ENCODE measurements around the gene TGIF1.

TGIF1 gene

GRCh38 chr18:3460823-3461398 lies 10.9 kb downstream of the TGIF1 start:
- DNase-seq (ENCODE audit: low spot score): no peak
- no peak for TF ChIP-seq CTCF (IDR thresholded peaks at IDR 0.05; ENCODE audit: extremely low read depth, insufficient read depth, missing control alignments)
- in situ Hi-C loops (cut with MboI; ENCODE audit: low pct_unique_long_range_greater_than_20kb, low sequenced_read_pairs, unreplicated experiment): loop anchor here (25.0 kb wide), 1 partner anchor 126 kb away; no protein-coding TSS in a partner anchor

- TF ChIP-seq CTCF (IDR thresholded peaks at IDR 0.05; ENCODE audit: extremely low read depth, insufficient read depth, missing control alignments): no peak
- in situ Hi-C loops (cut with MboI; ENCODE audit: low pct_unique_long_range_greater_than_20kb, low sequenced_read_pairs, unreplicated experiment): loop anchor here (25.0 kb wide), 1 partner anchor 126 kb away; no protein-coding TSS in a partner anchor
- DNase-seq (ENCODE audit: low spot score): no peak
Measured at GRCh38 chr18:3461704-3462103, 11.7 kb downstream of the TGIF1 start.

- in situ Hi-C loops (cut with MboI; ENCODE audit: low pct_unique_long_range_greater_than_20kb, low sequenced_read_pairs, unreplicated experiment): loop anchor here (25.0 kb wide), 1 partner anchor 124 kb away; no protein-coding TSS in a partner anchor
- TF ChIP-seq CTCF (IDR thresholded peaks at IDR 0.05; ENCODE audit: extremely low read depth, insufficient read depth, missing control alignments): no peak
- no peak for DNase-seq (ENCODE audit: low spot score)
Measured at GRCh38 chr18:3463051-3463450, 13.1 kb downstream of the TGIF1 start.

- in situ Hi-C loops (cut with MboI; ENCODE audit: low pct_unique_long_range_greater_than_20kb, low sequenced_read_pairs, unreplicated experiment): loop anchor here (25.0 kb wide), 1 partner anchor 121 kb away; no protein-coding TSS in a partner anchor
Measured at GRCh38 chr18:3466045-3466444, 16.1 kb downstream of the TGIF1 start.

GRCh38 chr18:3466872-3467271 lies 16.9 kb downstream of the TGIF1 start:
- in situ Hi-C loops (cut with MboI; ENCODE audit: low pct_unique_long_range_greater_than_20kb, low sequenced_read_pairs, unreplicated experiment): loop anchor here (25.0 kb wide), 1 partner anchor 120 kb away; no protein-coding TSS in a partner anchor
- DNase-seq (ENCODE audit: low spot score): no peak

More at GRCh38 chr18:3466045-3466444, 16.1 kb downstream of the TGIF1 start:
- no peak for DNase-seq (ENCODE audit: low spot score)
- no peak for TF ChIP-seq CTCF (IDR thresholded peaks at IDR 0.05; ENCODE audit: extremely low read depth, insufficient read depth, missing control alignments)

GRCh38 chr18:3468066-3468705 lies 18.2 kb downstream of the TGIF1 start:
- TF ChIP-seq CTCF (IDR thresholded peaks at IDR 0.05; ENCODE audit: extremely low read depth, insufficient read depth, missing control alignments): no peak
- in situ Hi-C loops (cut with MboI; ENCODE audit: low pct_unique_long_range_greater_than_20kb, low sequenced_read_pairs, unreplicated experiment): loop anchor here (25.0 kb wide), 1 partner anchor 119 kb away; no protein-coding TSS in a partner anchor
- DNase-seq (ENCODE audit: low spot score): no peak

More at GRCh38 chr18:3466872-3467271, 16.9 kb downstream of the TGIF1 start:
- no peak for TF ChIP-seq CTCF (IDR thresholded peaks at IDR 0.05; ENCODE audit: extremely low read depth, insufficient read depth, missing control alignments)

Data from GM13977 (cell line).